ENCODE data around the gene AKAP12.
"Not testable (repeated sequence)": the region's sequence is repeated elsewhere in the genome, so short reads cannot be mapped to it uniquely, and the experiment has no call there.

The AKAP12 gene

DNA sequence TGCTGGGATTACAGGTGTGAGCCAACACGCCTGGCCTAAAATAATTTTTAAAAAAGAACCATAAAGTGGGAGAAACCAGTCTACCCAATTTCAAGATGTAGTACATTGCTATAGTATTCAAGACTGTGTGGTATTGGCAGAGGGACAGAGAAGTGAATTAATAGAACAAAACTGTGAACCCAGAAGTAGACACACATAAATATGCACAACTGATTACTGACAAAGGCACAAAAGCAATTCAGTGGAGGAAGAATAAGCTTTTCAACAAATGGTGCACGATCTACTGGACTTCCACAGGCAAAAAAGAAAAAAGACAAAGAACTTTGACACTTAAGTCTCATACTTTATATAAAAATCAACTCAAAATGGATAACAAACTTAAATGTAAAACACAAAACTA, 136.1 kb downstream of the AKAP12 start:
- no peaks in the 10 kb centered on the region for H3K9me3 ChIP-seq (ENCODE audit: insufficient read depth, low read length)
- no peak overlapping the region for H3K9ac ChIP-seq (ENCODE audit: insufficient read length, low read depth)
- H3K4me1 ChIP-seq (ENCODE audit: insufficient read depth, insufficient read length) = no peaks in the 10 kb centered on the region
- H3K4me3 ChIP-seq (ENCODE audit: insufficient read length, low read depth) = no peak overlapping the region
- peaks cover 22% of the 10 kb centered on the region for H3K36me3 ChIP-seq (ENCODE audit: insufficient read depth, insufficient read length, low read length)
- TF ChIP-seq YY1 (IDR thresholded peaks at IDR 0.05; ENCODE audit: insufficient read depth, insufficient read length) = no peak
- no peaks in the 10 kb centered on the region for H3K27me3 ChIP-seq (ENCODE audit: insufficient read depth, insufficient read length)
- no peak for DNase-seq (ENCODE audit: low read depth, low spot score)

DNA sequence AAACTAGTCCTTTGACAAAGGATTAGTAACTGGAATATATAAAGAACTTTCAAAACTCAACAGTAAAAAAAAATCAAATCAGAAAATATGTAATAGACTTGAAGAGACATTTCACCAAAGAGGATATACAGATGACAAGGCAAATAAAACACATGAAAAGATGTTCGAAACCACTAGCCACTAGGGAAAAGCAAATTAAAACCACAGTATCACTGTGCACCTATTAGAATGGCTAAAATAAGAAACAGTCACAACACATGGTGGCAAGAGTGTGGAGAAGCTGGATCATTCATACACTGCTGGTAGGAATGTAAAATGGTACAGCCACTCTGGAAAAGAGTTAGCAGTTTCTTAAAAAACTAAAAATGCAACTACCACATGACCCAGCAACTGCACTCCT, 136.7 kb downstream of the AKAP12 start:
- no peak overlapping the region for H3K4me3 ChIP-seq (ENCODE audit: insufficient read length, low read depth)
- DNase-seq (ENCODE audit: low read depth, low spot score) = no peak
- TF ChIP-seq SUZ12 (IDR thresholded peaks at IDR 0.05; ENCODE audit: extremely low read depth, insufficient read depth, insufficient read length) = no peak
- TF ChIP-seq ZNF274 (IDR thresholded peaks at IDR 0.05; ENCODE audit: low read depth, low read length) = no peak
- no peak for TF ChIP-seq YY1 (IDR thresholded peaks at IDR 0.05; ENCODE audit: insufficient read depth, insufficient read length)
- H3K27me3 ChIP-seq (ENCODE audit: insufficient read depth, insufficient read length) = no peaks in the 10 kb centered on the region
- peaks cover 16% of the 10 kb centered on the region for H3K36me3 ChIP-seq (ENCODE audit: insufficient read depth, insufficient read length, low read length)
- no peak overlapping the region for H3K9ac ChIP-seq (ENCODE audit: insufficient read length, low read depth)
- no peaks in the 10 kb centered on the region for H3K9me3 ChIP-seq (ENCODE audit: insufficient read depth, low read length)
- H3K4me1 ChIP-seq (ENCODE audit: insufficient read depth, insufficient read length) = no peaks in the 10 kb centered on the region

DNA sequence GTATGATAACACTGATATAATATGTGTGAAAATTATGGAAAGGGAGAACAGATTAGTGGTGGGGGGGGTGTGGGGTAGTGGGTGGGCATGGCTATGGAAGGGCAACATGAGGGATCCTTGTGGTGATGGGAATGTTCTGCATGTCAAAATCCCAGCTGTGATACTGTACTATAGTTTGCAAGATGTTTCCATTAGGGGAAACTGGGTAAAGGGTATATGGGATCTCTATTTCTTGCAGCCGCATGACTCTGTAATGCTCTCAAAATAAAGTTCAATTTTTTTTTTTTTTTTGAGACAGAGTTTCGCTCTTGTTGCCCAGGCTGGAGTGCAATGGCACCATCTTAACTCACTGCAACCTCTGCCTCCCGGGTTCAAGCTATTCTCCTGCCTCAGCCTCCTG, 137.3 kb downstream of the AKAP12 start:
- no peak for DNase-seq (ENCODE audit: low read depth, low spot score)
- TF ChIP-seq ZNF274 (IDR thresholded peaks at IDR 0.05; ENCODE audit: low read depth, low read length) (no peak), SUZ12 (IDR thresholded peaks at IDR 0.05; ENCODE audit: extremely low read depth, insufficient read depth, insufficient read length) (no peak), YY1 (IDR thresholded peaks at IDR 0.05; ENCODE audit: insufficient read depth, insufficient read length) (no peak)
- Histone ChIP-seq H3K9ac (ENCODE audit: insufficient read length, low read depth) (no peak overlapping the region), H3K27me3 (ENCODE audit: insufficient read depth, insufficient read length) (no peaks in the 10 kb centered on the region), H3K36me3 (ENCODE audit: insufficient read depth, insufficient read length, low read length) (peaks cover 9% of the 10 kb centered on the region), H3K4me3 (ENCODE audit: insufficient read length, low read depth) (no peak overlapping the region), H3K4me1 (ENCODE audit: insufficient read depth, insufficient read length) (no peaks in the 10 kb centered on the region), H3K9me3 (ENCODE audit: insufficient read depth, low read length) (no peaks in the 10 kb centered on the region)

DNA sequence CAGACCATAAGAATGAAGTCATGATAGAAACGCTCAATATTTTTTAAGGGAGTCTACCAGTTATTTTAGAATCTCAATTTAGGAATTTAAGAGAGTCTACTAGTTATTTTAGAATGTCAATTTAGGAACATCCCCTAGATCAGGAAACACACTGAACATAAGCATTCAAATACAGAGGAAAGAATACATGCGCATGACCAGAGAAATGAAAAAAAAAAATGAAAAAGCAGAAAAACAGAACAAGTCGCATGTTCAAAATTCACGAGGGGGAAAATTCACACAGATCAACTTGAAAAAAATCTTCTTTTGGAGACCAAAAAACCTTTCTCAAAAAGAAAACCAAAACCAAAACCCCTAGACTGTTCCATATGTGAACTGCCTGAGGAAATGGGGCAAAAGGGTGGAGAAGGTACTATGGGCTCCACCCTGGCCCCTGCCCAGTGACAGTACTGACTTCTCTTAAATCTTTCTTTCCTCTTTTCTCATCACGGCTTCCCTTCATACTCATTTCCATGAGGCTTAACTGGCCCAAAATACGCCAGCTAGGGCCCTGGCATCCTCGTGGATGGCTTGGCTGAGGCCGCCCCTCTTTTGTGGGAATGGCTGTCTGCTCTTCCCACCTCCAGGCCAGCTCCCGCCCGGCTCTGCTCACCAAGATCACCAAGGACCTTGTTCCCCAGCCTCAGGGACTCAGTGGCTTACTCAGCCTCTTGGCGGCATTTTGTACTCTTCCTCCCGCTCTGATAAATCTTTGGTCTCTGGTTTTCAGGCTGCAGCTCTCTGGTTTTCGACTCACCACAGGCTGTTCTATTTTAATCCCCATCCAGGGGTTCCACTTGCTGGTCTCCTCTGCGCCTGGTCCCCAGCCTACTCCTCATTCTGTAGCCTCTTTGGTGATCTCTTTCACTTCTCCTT, 140.4 kb downstream of the AKAP12 start:
- Histone ChIP-seq H3K4me1 (ENCODE audit: insufficient read depth, insufficient read length) (no peaks in the 10 kb centered on the region), H3K4me3 (ENCODE audit: insufficient read length, low read depth) (no peak overlapping the region), H3K9ac (ENCODE audit: insufficient read length, low read depth) (no peak overlapping the region), H3K27me3 (ENCODE audit: insufficient read depth, insufficient read length) (no peaks in the 10 kb centered on the region), H3K36me3 (ENCODE audit: insufficient read depth, insufficient read length, low read length) (peaks cover 11% of the 10 kb centered on the region), H3K9me3 (ENCODE audit: insufficient read depth, low read length) (no peaks in the 10 kb centered on the region)
- TF ChIP-seq SUZ12 (IDR thresholded peaks at IDR 0.05; ENCODE audit: extremely low read depth, insufficient read depth, insufficient read length) = no peak
- TF ChIP-seq ZNF274 (IDR thresholded peaks at IDR 0.05; ENCODE audit: low read depth, low read length) = no peak
- no peak for TF ChIP-seq YY1 (IDR thresholded peaks at IDR 0.05; ENCODE audit: insufficient read depth, insufficient read length)
- no peak for DNase-seq (ENCODE audit: low read depth, low spot score)

DNA sequence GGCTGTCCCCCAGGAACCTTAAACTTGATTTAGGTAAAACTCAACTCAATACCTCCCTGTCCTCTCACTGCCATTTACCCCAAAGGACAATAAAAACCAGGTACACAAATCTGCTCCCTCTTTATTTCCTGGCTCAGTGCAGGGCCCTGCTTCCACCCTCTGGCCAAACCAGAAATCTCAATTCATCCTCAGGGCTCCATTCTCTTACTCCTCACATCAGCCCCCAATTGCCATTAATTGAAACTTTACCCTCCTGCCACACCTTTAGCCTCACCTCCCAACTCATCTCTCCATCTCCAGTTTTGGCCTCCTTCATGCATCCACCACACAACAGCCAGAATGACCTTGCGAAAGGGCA, 141.1 kb downstream of the AKAP12 start:
- Histone ChIP-seq H3K9ac (ENCODE audit: insufficient read length, low read depth) (no peak overlapping the region), H3K4me3 (ENCODE audit: insufficient read length, low read depth) (no peak overlapping the region)
- DNase-seq (ENCODE audit: low read depth, low spot score) = no peak

DNA sequence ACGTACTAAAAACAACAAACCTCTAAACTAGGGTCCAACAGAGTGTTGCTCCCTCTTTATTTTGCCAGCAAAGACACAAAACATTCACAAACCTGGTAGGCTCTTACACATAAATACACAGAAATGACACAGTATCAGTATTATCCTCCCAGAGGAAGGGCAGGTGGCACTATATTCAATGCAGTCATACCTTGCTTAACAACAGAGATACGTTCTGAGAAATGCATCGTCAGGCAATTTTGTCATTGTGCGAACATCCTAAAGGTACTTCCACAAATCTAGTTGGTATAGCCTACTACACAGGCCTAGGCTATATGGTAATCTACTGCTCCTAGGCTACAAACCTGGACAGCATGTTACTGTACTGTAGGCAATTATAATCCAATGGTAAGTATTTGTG, 142.0 kb downstream of the AKAP12 start:
- DNase-seq (ENCODE audit: low read depth, low spot score) = no peak
- no peaks in the 10 kb centered on the region for H3K4me1 ChIP-seq (ENCODE audit: insufficient read depth, insufficient read length)
- H3K27me3 ChIP-seq (ENCODE audit: insufficient read depth, insufficient read length) = no peaks in the 10 kb centered on the region
- no peak overlapping the region for H3K9ac ChIP-seq (ENCODE audit: insufficient read length, low read depth)
- H3K9me3 ChIP-seq (ENCODE audit: insufficient read depth, low read length) = no peaks in the 10 kb centered on the region
- peaks cover 22% of the 10 kb centered on the region for H3K36me3 ChIP-seq (ENCODE audit: insufficient read depth, insufficient read length, low read length)
- TF ChIP-seq YY1 (IDR thresholded peaks at IDR 0.05; ENCODE audit: insufficient read depth, insufficient read length) (no peak), ZNF274 (IDR thresholded peaks at IDR 0.05; ENCODE audit: low read depth, low read length) (no peak), SUZ12 (IDR thresholded peaks at IDR 0.05; ENCODE audit: extremely low read depth, insufficient read depth, insufficient read length) (no peak)
- no peak overlapping the region for H3K4me3 ChIP-seq (ENCODE audit: insufficient read length, low read depth)

More for the DNA sequence above, 141.1 kb downstream of the AKAP12 start:
- Histone ChIP-seq H3K9me3 (ENCODE audit: insufficient read depth, low read length) (no peaks in the 10 kb centered on the region), H3K36me3 (ENCODE audit: insufficient read depth, insufficient read length, low read length) (peaks cover 17% of the 10 kb centered on the region), H3K27me3 (ENCODE audit: insufficient read depth, insufficient read length) (no peaks in the 10 kb centered on the region), H3K4me1 (ENCODE audit: insufficient read depth, insufficient read length) (no peaks in the 10 kb centered on the region)
- TF ChIP-seq SUZ12 (IDR thresholded peaks at IDR 0.05; ENCODE audit: extremely low read depth, insufficient read depth, insufficient read length) = no peak
- no peak for TF ChIP-seq ZNF274 (IDR thresholded peaks at IDR 0.05; ENCODE audit: low read depth, low read length)
- no peak for TF ChIP-seq YY1 (IDR thresholded peaks at IDR 0.05; ENCODE audit: insufficient read depth, insufficient read length)

DNA sequence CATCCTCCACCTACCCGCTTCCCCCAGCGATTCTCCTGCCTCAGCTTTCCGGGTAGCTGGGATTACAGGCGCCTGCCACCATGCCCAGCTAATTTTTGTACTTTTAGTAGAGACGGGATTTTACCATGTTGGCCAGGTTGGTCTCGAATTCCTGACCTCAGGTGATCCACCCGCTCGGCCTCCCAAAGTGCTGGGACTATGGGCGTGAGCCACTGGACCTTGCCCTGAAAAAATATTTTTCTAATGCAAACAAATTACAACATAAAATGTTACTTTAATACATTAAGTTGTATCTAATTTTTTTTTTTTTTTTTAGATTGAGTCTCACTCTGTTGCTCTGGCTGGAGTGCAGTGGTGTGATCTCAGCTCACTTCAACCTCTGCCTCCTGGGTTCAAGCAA, 142.9 kb downstream of the AKAP12 start:
- peaks cover 25% of the 10 kb centered on the region for H3K36me3 ChIP-seq (ENCODE audit: insufficient read depth, insufficient read length, low read length)
- not testable (repeated sequence) for H3K9ac ChIP-seq (ENCODE audit: insufficient read length, low read depth); H3K4me1 ChIP-seq (ENCODE audit: insufficient read depth, insufficient read length); H3K27me3 ChIP-seq (ENCODE audit: insufficient read depth, insufficient read length); H3K9me3 ChIP-seq (ENCODE audit: insufficient read depth, low read length); H3K4me3 ChIP-seq (ENCODE audit: insufficient read length, low read depth); DNase-seq (ENCODE audit: low read depth, low spot score)
